UCSD-AML1 (cell line): ENCODE results near the gene ABHD12.
"Not testable (repeated sequence)": the region's sequence is repeated elsewhere in the genome, so short reads cannot be mapped to it uniquely, and the experiment has no call there.

Experiments
- DNase-seq: peaks from one replicate; lab custom pipeline; 2025; ENCODE audit not compliant: unreplicated experiment; lab: John Stamatoyannopoulos, UW

The ABHD12 gene

GRCh38 chr20:25355011-25355595 lies 35.5 kb downstream of the ABHD12 start:
- DNase-seq: no peak

- DNase-seq: no peak
Observed at GRCh38 chr20:25353747-25354705, 36.6 kb downstream of the ABHD12 start.

- DNase-seq: no peak
Observed at GRCh38 chr20:25353353-25353746, 37.3 kb downstream of the ABHD12 start.

GRCh38 chr20:25352746-25353145 lies 37.9 kb downstream of the ABHD12 start:
- no peak for DNase-seq

GRCh38 chr20:25351024-25351360 lies 39.6 kb downstream of the ABHD12 start:
- DNase-seq: no peak

- no peak for DNase-seq
Observed at GRCh38 chr20:25346349-25346748, 44.3 kb downstream of the ABHD12 start.

- no peak for DNase-seq
Observed at GRCh38 chr20:25345721-25346120, 44.9 kb downstream of the ABHD12 start.

- no peak for DNase-seq
Observed at GRCh38 chr20:25344634-25345033, 46.0 kb downstream of the ABHD12 start.

GRCh38 chr20:25341716-25342680 lies 48.6 kb downstream of the ABHD12 start:
- DNase-seq: no peak

GRCh38 chr20:25340380-25340779 lies 50.3 kb downstream of the ABHD12 start:
- DNase-seq: no peak

- DNase-seq: no peak
Observed at GRCh38 chr20:25339608-25340007, 51.0 kb downstream of the ABHD12 start.

GRCh38 chr20:25338112-25339023 lies 52.3 kb downstream of the ABHD12 start:
- no peak for DNase-seq

GRCh38 chr20:25336561-25337422 lies 53.8 kb downstream of the ABHD12 start:
- no peak for DNase-seq

- not testable (repeated sequence) for DNase-seq
Observed at GRCh38 chr20:25334972-25335371, 55.7 kb downstream of the ABHD12 start.

- DNase-seq: no peak
Observed at GRCh38 chr20:25328954-25329498, 61.6 kb downstream of the ABHD12 start.

GRCh38 chr20:25327521-25328235 lies 63.0 kb downstream of the ABHD12 start:
- no peak for DNase-seq

- DNase-seq: no peak
Observed at GRCh38 chr20:25325997-25326396, 64.6 kb downstream of the ABHD12 start.

- no peak for DNase-seq
Observed at GRCh38 chr20:25325073-25325472, 65.6 kb downstream of the ABHD12 start.
